WTC11 (cell line): Measurements from ENCODE around the gene BCAR3. TPM values are rescaled to one million over a fixed set of nuclear protein-coding genes. Genes with fewer than 3 reads are reported as not detected.

ENCODE experiments used
- ATAC-seq: fragments of 200-7000 bp; cut with Tn5 transposase; 2 replicates; pipeline ENCODE4 v1.10.0; 2021; ENCODE audit warnings: mild to moderate bottlenecking, moderate library complexity
- CTCF ChIA-PET: fragments of 300-600 bp; sonication (Branson Sonifier 250); formaldehyde crosslinking; loops from one replicate; lab custom pipeline; 2021; ENCODE audit warnings: antibody characterized with exemption; lab: Charles Lee
- POLR2A ChIA-PET: fragments of 350-600 bp; sonication (Branson Sonifier 250); formaldehyde crosslinking; loops from one replicate; lab custom pipeline; 2021; ENCODE audit warnings: antibody characterized with exemption; lab: Charles Lee
- DNase-seq: peaks from one replicate; pipeline ENCODE4 v3.0.0; 2021; ENCODE audit warnings: low spot score
- H3K27ac Mint-ChIP-seq: 2 replicates; pipeline ENCODE4 v1.8.0; 2021; ENCODE audit warnings: mixed read lengths
- H3K27me3 Mint-ChIP-seq: 2 replicates; pipeline ENCODE4 v1.8.0; 2021; ENCODE audit warnings: low read depth, mild to moderate bottlenecking, moderate library complexity, mixed read lengths
- H3K36me3 Mint-ChIP-seq: 2 replicates; pipeline ENCODE4 v1.8.0; 2021; ENCODE audit warnings: mixed read lengths
- H3K4me1 Mint-ChIP-seq: 2 replicates; pipeline ENCODE4 v1.8.0; 2022; ENCODE audit warnings: mixed read lengths
- H3K4me3 Mint-ChIP-seq: 2 replicates; pipeline ENCODE4 v1.8.0; 2021; ENCODE audit warnings: mild to moderate bottlenecking, moderate library complexity, mixed read lengths
- H3K9me3 Mint-ChIP-seq: 2 replicates; pipeline ENCODE4 v1.8.0; 2021; ENCODE audit warnings: mixed read lengths
- ARID4B ChIP-seq: sonication (generic); formaldehyde crosslinking; IDR thresholded peaks from 2 replicates; pipeline ENCODE4 v1.8.0; 2023; ENCODE audit warnings: missing genetic modification reagents, mild to moderate bottlenecking, borderline replicate concordance
- EMX1 ChIP-seq: fragments of 250-450 bp; sonication (Bioruptor Pico); IDR thresholded peaks from 2 replicates; pipeline ENCODE4 v1.8.0; 2021; ENCODE audit warnings: mild to moderate bottlenecking
- ETV6 ChIP-seq: sonication (generic); formaldehyde crosslinking; IDR thresholded peaks from 2 replicates; pipeline ENCODE4 v1.8.1; 2022; ENCODE audit warnings: mild to moderate bottlenecking, missing genetic modification reagents
- HMGA2 ChIP-seq: fragments of 250-450 bp; sonication (Bioruptor Pico); IDR thresholded peaks from 2 replicates; pipeline ENCODE4 v1.4.0; 2021; ENCODE audit warnings: mild to moderate bottlenecking, moderate library complexity
- IRF2 ChIP-seq: sonication (generic); formaldehyde crosslinking; IDR thresholded peaks from 2 replicates; pipeline ENCODE4 v1.8.0; 2022; ENCODE audit warnings: low read depth, missing genetic modification reagents, borderline replicate concordance
- JAZF1 ChIP-seq: fragments of 250-450 bp; sonication (Bioruptor Pico); IDR thresholded peaks from 2 replicates; pipeline ENCODE4 v1.9.0; 2021; ENCODE audit warnings: moderate library complexity, mild to moderate bottlenecking, inconsistent platforms
- KAT7 ChIP-seq: sonication (generic); formaldehyde crosslinking; IDR thresholded peaks from 2 replicates; pipeline ENCODE4 v1.8.1; 2023; ENCODE audit warnings: missing genetic modification reagents, mild to moderate bottlenecking, borderline replicate concordance
- PREB ChIP-seq: sonication (generic); formaldehyde crosslinking; IDR thresholded peaks from 2 replicates; pipeline ENCODE4 v1.8.1; 2022; ENCODE audit warnings: mild to moderate bottlenecking, missing genetic modification reagents, moderate library complexity, borderline replicate concordance
- RELA ChIP-seq: sonication (generic); formaldehyde crosslinking; IDR thresholded peaks from 2 replicates; pipeline ENCODE4 v1.8.1; 2022; ENCODE audit warnings: missing genetic modification reagents, mild to moderate bottlenecking, borderline replicate concordance
- SMAD4 ChIP-seq: sonication (generic); formaldehyde crosslinking; IDR thresholded peaks from 2 replicates; pipeline ENCODE4 v1.8.0; 2022; ENCODE audit warnings: mild to moderate bottlenecking, missing genetic modification reagents
- TP53 ChIP-seq: sonication (generic); formaldehyde crosslinking; IDR thresholded peaks from 2 replicates; pipeline ENCODE4 v1.8.1; 2023; ENCODE audit warnings: mild to moderate bottlenecking, missing genetic modification reagents
- USF1 ChIP-seq: sonication (generic); formaldehyde crosslinking; IDR thresholded peaks from 2 replicates; pipeline ENCODE4 v1.8.0; 2022; ENCODE audit warnings: mild to moderate bottlenecking, missing genetic modification reagents
- ZMAT4 ChIP-seq: fragments of 250-450 bp; sonication (Bioruptor Pico); IDR thresholded peaks from 2 replicates; pipeline ENCODE4 v1.9.0; 2021; ENCODE audit warnings: mild to moderate bottlenecking
- ZNF121 ChIP-seq: sonication (generic); formaldehyde crosslinking; IDR thresholded peaks from 2 replicates; pipeline ENCODE4 v1.8.0; 2023; ENCODE audit warnings: missing genetic modification reagents
- ZNF263 ChIP-seq: sonication (generic); formaldehyde crosslinking; IDR thresholded peaks from 2 replicates; pipeline ENCODE4 v1.8.1; 2022; ENCODE audit warnings: low read depth, mild to moderate bottlenecking, moderate library complexity, missing genetic modification reagents
- ZNF416 ChIP-seq: fragments of 250-450 bp; sonication (Bioruptor Pico); IDR thresholded peaks from 2 replicates; pipeline ENCODE4 v1.9.0; 2021; ENCODE audit warnings: mild to moderate bottlenecking, inconsistent platforms
- ZNF671 ChIP-seq: fragments of 250-450 bp; sonication (Bioruptor Pico); IDR thresholded peaks from 2 replicates; pipeline ENCODE4 v1.8.0; 2021; ENCODE audit warnings: mild to moderate bottlenecking
- total RNA-seq: library from RNA; stranded (reverse); gene quantifications from 3 replicates; pipeline ENCODE4 v1.2.3, GENCODE V29; 2021
- TF ChIP-seq, protein P1 (sequence below): sonication (generic); formaldehyde crosslinking; IDR thresholded peaks from 2 replicates; pipeline ENCODE4 v1.8.0; 2023; ENCODE audit warnings: mild to moderate bottlenecking, missing genetic modification reagents
- TF ChIP-seq, protein P2 (sequence below): sonication (generic); formaldehyde crosslinking; IDR thresholded peaks from 2 replicates; pipeline ENCODE4 v1.8.1; 2023; ENCODE audit warnings: mild to moderate bottlenecking, moderate library complexity, missing genetic modification reagents
- TF ChIP-seq, protein P3 (sequence below): fragments of 250-450 bp; sonication (Bioruptor Pico); IDR thresholded peaks from 2 replicates; pipeline ENCODE4 v1.9.0; 2021; ENCODE audit warnings: moderate library complexity, mild to moderate bottlenecking, inconsistent platforms, borderline replicate concordance

The BCAR3 gene
- total RNA-seq, 1 experiment from 2014 or later, result 14.8 TPM

DNA sequence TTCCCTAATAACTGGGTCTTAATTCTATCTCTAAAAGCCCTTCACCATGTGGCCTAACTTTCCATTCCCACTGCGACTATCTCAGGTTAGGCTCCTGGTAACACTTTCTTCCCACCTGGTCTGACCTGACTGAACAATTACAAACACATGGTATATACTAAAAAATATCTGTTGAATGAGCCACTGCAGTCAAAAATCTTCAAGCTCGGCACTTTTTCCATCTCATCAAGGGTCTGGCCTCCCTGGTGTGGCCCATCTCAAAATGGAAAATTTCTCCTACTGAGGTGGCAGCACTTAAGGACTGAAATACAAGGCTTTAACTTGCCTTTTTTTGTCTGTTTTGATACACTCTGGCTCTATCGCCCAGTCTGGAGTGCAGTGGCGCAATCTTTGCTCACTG, 48.3 kb downstream of the BCAR3 start:
- ChIA-PET POLR2A (no interaction called here), CTCF (interaction anchor here (0.7 to 4.8 kb wide), 2 partner anchors 181 to 210 kb away, joined by 3 to 52 read pairs; no protein-coding TSS in a partner anchor)
- DNase-seq, result no peak
- H3K27me3 Mint-ChIP-seq, result no peaks in the 10 kb centered on the region
- peaks cover 12% of the 10 kb centered on the region for H3K9me3 Mint-ChIP-seq
- peaks cover 27% of the 10 kb centered on the region for H3K4me1 Mint-ChIP-seq
- TF ChIP-seq PREB (CRISPR knock-in tag) (no peak), JAZF1 (CRISPR knock-in tag) (no peak), ZMAT4 (CRISPR knock-in tag) (no peak), ZNF121 (no peak), EMX1 (CRISPR knock-in tag) (no peak), ARID4B (CRISPR knock-in tag) (no peak), RELA (CRISPR knock-in tag) (no peak), TP53 (CRISPR knock-in tag) (no peak), USF1 (CRISPR knock-in tag) (no peak), ZNF416 (CRISPR knock-in tag) (no peak), ETV6 (CRISPR knock-in tag) (no peak), IRF2 (CRISPR knock-in tag) (no peak), ZNF671 (no peak), HMGA2 (CRISPR knock-in tag) (no peak), SMAD4 (no peak), ZNF263 (no peak), KAT7 (CRISPR knock-in tag) (no peak)
- TF ChIP-seq, protein P1, sequence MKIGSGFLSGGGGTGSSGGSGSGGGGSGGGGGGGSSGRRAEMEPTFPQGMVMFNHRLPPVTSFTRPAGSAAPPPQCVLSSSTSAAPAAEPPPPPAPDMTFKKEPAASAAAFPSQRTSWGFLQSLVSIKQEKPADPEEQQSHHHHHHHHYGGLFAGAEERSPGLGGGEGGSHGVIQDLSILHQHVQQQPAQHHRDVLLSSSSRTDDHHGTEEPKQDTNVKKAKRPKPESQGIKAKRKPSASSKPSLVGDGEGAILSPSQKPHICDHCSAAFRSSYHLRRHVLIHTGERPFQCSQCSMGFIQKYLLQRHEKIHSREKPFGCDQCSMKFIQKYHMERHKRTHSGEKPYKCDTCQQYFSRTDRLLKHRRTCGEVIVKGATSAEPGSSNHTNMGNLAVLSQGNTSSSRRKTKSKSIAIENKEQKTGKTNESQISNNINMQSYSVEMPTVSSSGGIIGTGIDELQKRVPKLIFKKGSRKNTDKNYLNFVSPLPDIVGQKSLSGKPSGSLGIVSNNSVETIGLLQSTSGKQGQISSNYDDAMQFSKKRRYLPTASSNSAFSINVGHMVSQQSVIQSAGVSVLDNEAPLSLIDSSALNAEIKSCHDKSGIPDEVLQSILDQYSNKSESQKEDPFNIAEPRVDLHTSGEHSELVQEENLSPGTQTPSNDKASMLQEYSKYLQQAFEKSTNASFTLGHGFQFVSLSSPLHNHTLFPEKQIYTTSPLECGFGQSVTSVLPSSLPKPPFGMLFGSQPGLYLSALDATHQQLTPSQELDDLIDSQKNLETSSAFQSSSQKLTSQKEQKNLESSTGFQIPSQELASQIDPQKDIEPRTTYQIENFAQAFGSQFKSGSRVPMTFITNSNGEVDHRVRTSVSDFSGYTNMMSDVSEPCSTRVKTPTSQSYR (CRISPR knock-in tag), result no peak
- TF ChIP-seq, protein P2, sequence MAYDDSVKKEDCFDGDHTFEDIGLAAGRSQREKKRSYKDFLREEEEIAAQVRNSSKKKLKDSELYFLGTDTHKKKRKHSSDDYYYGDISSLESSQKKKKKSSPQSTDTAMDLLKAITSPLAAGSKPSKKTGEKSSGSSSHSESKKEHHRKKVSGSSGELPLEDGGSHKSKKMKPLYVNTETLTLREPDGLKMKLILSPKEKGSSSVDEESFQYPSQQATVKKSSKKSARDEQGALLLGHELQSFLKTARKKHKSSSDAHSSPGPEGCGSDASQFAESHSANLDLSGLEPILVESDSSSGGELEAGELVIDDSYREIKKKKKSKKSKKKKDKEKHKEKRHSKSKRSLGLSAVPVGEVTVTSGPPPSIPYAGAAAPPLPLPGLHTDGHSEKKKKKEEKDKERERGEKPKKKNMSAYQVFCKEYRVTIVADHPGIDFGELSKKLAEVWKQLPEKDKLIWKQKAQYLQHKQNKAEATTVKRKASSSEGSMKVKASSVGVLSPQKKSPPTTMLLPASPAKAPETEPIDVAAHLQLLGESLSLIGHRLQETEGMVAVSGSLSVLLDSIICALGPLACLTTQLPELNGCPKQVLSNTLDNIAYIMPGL (CRISPR knock-in tag), result no peak
- TF ChIP-seq, protein P3, sequence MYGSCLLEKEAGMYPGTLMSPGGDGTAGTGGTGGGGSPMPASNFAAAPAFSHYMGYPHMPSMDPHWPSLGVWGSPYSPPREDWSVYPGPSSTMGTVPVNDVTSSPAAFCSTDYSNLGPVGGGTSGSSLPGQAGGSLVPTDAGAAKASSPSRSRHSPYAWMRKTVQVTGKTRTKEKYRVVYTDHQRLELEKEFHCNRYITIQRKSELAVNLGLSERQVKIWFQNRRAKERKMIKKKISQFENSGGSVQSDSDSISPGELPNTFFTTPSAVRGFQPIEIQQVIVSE (CRISPR knock-in tag), result no peak
- no peak for ATAC-seq
- peaks cover 22% of the 10 kb centered on the region for H3K36me3 Mint-ChIP-seq
- no peak overlapping the region for H3K27ac Mint-ChIP-seq
- H3K4me3 Mint-ChIP-seq, result no peak overlapping the region
